Heart left ventricle (tissue), 13 donors: ENCODE measurements around the gene RDM1.

Source experiments
- POLR2A ChIP-seq, 2 donors: fragments of 450-650 bp; IDR thresholded peaks; one replicate each; pipeline ENCODE4 v1.6.1; 2017; ENCODE audit warnings: antibody characterized with exemption in 2 of 2, mild to moderate bottlenecking in 2 of 2, moderate library complexity in 2 of 2
- TF ChIP-seq, protein P1 (sequence below), 12 donors: fragments of 200-600 bp; sonication (generic) in 4 of 12; IDR thresholded peaks; one replicate each; pipeline versions ENCODE4 v1.5.0 to v1.8.0; 2018 to 2022; ENCODE audit warnings: antibody characterized with exemption in 12 of 12, mild to moderate bottlenecking in 5 of 12
- donor health status: ischemic (EF 13 %, LVEDD 7.1; RV severe dilation, severe dysfunction).
- donor health status: DM: no; HTN: yes; CAD: no.
- donor health status: DM: no; HTN: no; CAD: no.
- donor health status: ischemic (EF 25% LVEDD 6.9; RV normal size, moderate dysfunction).
- donor health status: ischemic (EF 25% LVEDD 5.7; RV mildly dilated, moderate dysfunction).
- donor health status: ischemic (EF 35%, LVEDD 5.7; RV mildly dilated, moderate dysfunction).
- donor health status: nonischemic (EF 11% LVEDD 7.7; RV severe dilation, severe dysfunction).
- donor health status: DM: yes; HTN: yes; CAD: no.
- donor health status: PGD.
- donor health status: ischemic (EF 29% LVEDD 5.4; RV normal size, mild dysfunction).
- donor health status: nonischemic (EF 23%, LVEDD 6.1; RV moderate dilation, normal function).

GRCh38 chr17:35907691-35908090 lies 22.9 kb downstream of the RDM1 start:
- TF ChIP-seq, protein P1, sequence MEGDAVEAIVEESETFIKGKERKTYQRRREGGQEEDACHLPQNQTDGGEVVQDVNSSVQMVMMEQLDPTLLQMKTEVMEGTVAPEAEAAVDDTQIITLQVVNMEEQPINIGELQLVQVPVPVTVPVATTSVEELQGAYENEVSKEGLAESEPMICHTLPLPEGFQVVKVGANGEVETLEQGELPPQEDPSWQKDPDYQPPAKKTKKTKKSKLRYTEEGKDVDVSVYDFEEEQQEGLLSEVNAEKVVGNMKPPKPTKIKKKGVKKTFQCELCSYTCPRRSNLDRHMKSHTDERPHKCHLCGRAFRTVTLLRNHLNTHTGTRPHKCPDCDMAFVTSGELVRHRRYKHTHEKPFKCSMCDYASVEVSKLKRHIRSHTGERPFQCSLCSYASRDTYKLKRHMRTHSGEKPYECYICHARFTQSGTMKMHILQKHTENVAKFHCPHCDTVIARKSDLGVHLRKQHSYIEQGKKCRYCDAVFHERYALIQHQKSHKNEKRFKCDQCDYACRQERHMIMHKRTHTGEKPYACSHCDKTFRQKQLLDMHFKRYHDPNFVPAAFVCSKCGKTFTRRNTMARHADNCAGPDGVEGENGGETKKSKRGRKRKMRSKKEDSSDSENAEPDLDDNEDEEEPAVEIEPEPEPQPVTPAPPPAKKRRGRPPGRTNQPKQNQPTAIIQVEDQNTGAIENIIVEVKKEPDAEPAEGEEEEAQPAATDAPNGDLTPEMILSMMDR (IDR thresholded peaks at IDR 0.05), result no peak
- TF ChIP-seq POLR2A (IDR thresholded peaks at IDR 0.05), result no peak
